ENCODE results near the gene ESYT3. TPM values are rescaled to one million over a fixed set of nuclear protein-coding genes. Genes with fewer than 3 reads are reported as not detected.
"Not testable (repeated sequence)": the region's sequence is repeated elsewhere in the genome, so short reads cannot be mapped to it uniquely, and the experiment has no call there.

ESYT3 gene
- total RNA-seq, 4 donors from 2014 or later, result 0.57 to 2.9 (median 1.2) TPM

- H3K4me1 ChIP-seq, result no peaks in the 10 kb centered on the region
- H3K9me3 ChIP-seq, result no peaks in the 10 kb centered on the region
- H3K4me3 ChIP-seq, result no peak overlapping the region
- H3K27ac ChIP-seq, result no peak overlapping the region
- 50 to 100% methylated on average over 1 of the region's 1 CpG for WGBS, 2 donors
- no peak for DNase-seq
- H3K36me3 ChIP-seq, result no peaks in the 10 kb centered on the region
- peaks cover 0 to 1% (median 0%) of the 10 kb centered on the region in 4 donors for H3K27me3 ChIP-seq
- no peak for TF ChIP-seq CTCF (IDR thresholded peaks at IDR 0.05)
- no peak for TF ChIP-seq POLR2A (IDR thresholded peaks at IDR 0.05)
- intact Hi-C loops (cut with DNase I), result no loop called here
Measured at GRCh38 chr3:138423316-138423715, 11.1 kb upstream of the ESYT3 start.

GRCh38 chr3:138424323-138424722 lies 10.1 kb upstream of the ESYT3 start:
- no peak overlapping the region for H3K27ac ChIP-seq
- H3K4me3 ChIP-seq, result no peak overlapping the region
- intact Hi-C loops (cut with DNase I), result no loop called here
- no peaks in the 10 kb centered on the region for H3K36me3 ChIP-seq
- H3K4me1 ChIP-seq, result no peaks in the 10 kb centered on the region
- 92 to 100% methylated on average over 1 to 2 of the region's 2 CpGs for WGBS, 2 donors
- no peaks in the 10 kb centered on the region for H3K27me3 ChIP-seq
- no peaks in the 10 kb centered on the region for H3K9me3 ChIP-seq
- no peak for TF ChIP-seq CTCF (IDR thresholded peaks at IDR 0.05)
- TF ChIP-seq POLR2A (IDR thresholded peaks at IDR 0.05), result no peak
- DNase-seq, result no peak

- H3K9me3 ChIP-seq, result no peaks in the 10 kb centered on the region
- intact Hi-C loops (cut with DNase I), result no loop called here
- H3K27ac ChIP-seq, result no peak overlapping the region
- peaks cover 0 to 12% (median 0%) of the 10 kb centered on the region in 4 donors for H3K27me3 ChIP-seq
- H3K4me3 ChIP-seq, result no peak overlapping the region
- no peaks in the 10 kb centered on the region for H3K36me3 ChIP-seq
- 40 to 68% methylated on average over 3 of the region's 3 CpGs for WGBS, 2 donors
- no peak for DNase-seq
- TF ChIP-seq CTCF (IDR thresholded peaks at IDR 0.05) (peak in 2 of 6 experiments; percentile 11 to 15), POLR2A (IDR thresholded peaks at IDR 0.05) (no peak)
- H3K4me1 ChIP-seq, result no peaks in the 10 kb centered on the region
Measured at GRCh38 chr3:138426211-138426610, 8.2 kb upstream of the ESYT3 start.

GRCh38 chr3:138426754-138427153 lies 7.7 kb upstream of the ESYT3 start:
- H3K36me3 ChIP-seq; H3K9me3 ChIP-seq; intact Hi-C loops (cut with DNase I); H3K4me3 ChIP-seq; DNase-seq; H3K27ac ChIP-seq; H3K4me1 ChIP-seq: not testable (repeated sequence)
- H3K27me3 ChIP-seq, result peaks cover 0 to 18% (median 0%) of the 10 kb centered on the region in 4 donors
- WGBS, 2 donors, result 95 to 97% methylated on average over 4 of the region's 4 CpGs

GRCh38 chr3:138429665-138430064 lies 4.8 kb upstream of the ESYT3 start:
- WGBS, 2 donors, result 85 to 94% methylated on average over 3 of the region's 3 CpGs
- H3K9me3 ChIP-seq, result peaks cover 0 to 3% (median 0%) of the 10 kb centered on the region in 3 donors
- H3K4me1 ChIP-seq, result peaks cover under 1 to 13% (median 4%) of the 10 kb centered on the region in 3 donors
- no peak for DNase-seq
- peaks cover 0 to 47% (median 0%) of the 10 kb centered on the region in 4 donors for H3K27me3 ChIP-seq
- no peak overlapping the region for H3K27ac ChIP-seq
- H3K36me3 ChIP-seq, result no peaks in the 10 kb centered on the region
- H3K4me3 ChIP-seq, result no peak overlapping the region
- intact Hi-C loops (cut with DNase I), result no loop called here
- TF ChIP-seq POLR2A (IDR thresholded peaks at IDR 0.05) (no peak), CTCF (IDR thresholded peaks at IDR 0.05) (no peak)
